ENCODE data around the gene PRKCA. TPM values are rescaled to one million over a fixed set of nuclear protein-coding genes. Genes with fewer than 3 reads are reported as not detected.

The PRKCA gene
- total RNA-seq, 1 experiment from 2014 or later: 12.7 TPM

- no peak for DNase-seq (ENCODE audit: low spot score)
Measured at GRCh38 chr17:66654106-66654740, 351.8 kb downstream of the PRKCA start.

GRCh38 chr17:66654764-66655163 lies 352.4 kb downstream of the PRKCA start:
- no peak for DNase-seq (ENCODE audit: low spot score)

DNA sequence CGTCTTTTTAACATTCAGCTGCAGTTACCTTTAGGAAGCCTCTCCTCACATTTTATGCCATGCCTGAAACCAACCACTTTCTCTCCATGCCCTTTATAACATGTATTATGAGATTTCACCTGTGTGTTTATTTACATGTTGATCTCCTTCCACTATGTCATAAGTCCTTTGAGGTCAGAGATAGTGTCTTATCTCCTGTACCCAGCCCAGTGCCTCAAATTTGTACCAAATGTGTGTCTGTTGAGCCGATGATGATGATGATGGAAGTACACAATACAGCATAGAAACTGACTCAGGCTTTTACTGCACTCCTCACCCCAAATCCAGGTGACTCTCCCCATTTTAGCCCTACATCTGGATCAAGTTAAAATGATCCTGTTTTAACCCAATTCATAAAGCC lies 353.0 kb downstream of the PRKCA start:
- no peak for DNase-seq (ENCODE audit: low spot score)

GRCh38 chr17:66655861-66656260 lies 353.4 kb downstream of the PRKCA start:
- no peak for DNase-seq (ENCODE audit: low spot score)

DNA sequence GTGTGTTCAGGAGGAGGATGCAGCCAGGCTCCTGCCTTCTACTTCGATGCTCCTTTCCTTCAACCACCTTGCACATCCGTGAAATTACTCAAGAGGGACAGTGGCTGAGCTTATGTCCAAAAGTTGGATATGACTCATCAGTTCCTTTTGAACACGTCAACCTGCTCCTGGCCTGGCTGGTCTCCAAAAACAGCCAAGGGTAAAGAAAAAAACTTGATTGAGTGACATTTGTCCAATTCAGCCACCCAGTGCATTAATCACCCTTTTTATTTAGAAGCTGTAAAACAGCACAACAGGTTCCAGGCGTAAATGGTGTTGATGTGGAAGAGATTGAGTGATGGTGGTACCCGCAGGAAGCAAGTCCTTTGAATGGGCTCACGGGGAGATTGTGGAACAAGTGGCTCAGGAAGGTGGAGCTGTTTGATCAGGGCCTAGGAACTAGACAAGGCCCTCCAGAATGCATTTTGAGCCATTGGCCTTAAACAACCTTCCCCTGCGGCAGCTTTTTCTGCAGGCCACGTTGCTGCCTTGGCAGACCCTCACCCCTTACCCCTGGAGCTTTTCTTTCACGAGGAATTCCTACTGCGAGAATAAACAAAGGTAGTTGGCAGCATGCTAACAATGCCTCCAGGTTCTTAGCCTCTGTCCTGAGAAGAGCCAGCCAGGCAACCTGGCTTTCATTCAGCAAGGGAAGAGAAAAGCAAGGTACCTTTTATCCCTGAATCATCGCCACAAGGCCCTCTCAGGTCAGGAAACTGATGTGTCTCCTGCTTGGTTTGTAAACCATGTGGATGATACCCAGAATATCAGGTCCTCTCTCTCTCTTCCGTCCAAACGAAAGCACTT lies 359.2 kb downstream of the PRKCA start:
- peak; percentile 31 for DNase-seq (ENCODE audit: low spot score)

- no peak for DNase-seq (ENCODE audit: low spot score)
Measured at GRCh38 chr17:66662496-66662895, 360.1 kb downstream of the PRKCA start.

GRCh38 chr17:66663041-66663606 lies 360.7 kb downstream of the PRKCA start:
- DNase-seq (ENCODE audit: low spot score): no peak

DNA sequence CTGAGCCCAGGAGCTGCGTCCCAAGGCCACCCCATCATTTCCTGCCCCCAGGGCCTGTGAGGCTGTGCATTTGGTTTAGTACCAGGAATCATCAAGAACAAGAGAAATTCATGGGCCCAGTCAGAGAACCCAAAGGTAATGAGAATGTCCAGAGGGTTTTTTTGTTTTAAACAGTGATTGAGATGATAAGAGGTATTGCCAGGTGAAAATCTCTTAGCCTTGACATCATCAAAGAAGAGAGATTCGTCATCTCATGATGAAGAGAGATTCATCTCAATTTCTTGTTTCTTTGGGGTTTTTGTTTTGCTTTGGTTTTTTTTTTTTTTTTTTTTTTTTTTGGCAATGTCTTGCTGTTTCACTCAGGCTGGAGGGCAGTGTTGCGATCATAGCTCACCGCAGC lies 361.9 kb downstream of the PRKCA start:
- no peak for DNase-seq (ENCODE audit: low spot score)

GRCh38 chr17:66665194-66665593 lies 362.8 kb downstream of the PRKCA start:
- no peak for DNase-seq (ENCODE audit: low spot score)

- no peak for DNase-seq (ENCODE audit: low spot score)
Measured at GRCh38 chr17:66667090-66667489, 364.7 kb downstream of the PRKCA start.

DNA sequence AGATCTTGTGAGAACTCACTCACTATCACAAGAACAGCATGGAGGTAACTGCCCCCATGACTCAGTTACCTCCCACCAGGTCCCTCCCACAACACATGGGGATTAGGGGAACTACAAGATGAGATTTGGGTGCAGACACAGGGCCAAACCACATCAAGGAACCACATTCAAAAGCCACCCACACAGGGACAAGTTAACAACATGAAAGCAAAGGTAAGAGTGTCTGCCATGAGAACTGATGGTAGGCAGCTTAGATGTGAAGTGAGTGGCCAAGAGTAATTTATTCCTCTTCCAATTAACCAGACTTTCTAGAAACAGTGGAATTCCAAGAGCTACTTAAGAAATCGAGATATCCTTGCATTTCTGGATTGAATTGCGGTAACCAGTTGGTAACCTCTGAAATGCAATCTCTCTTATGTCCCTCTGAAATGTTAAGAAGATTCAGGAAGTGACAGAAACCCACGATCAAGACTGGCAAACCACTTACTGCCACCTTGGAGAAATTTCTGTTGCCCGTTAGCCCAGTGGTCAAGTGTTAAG lies 365.1 kb downstream of the PRKCA start:
- DNase-seq (ENCODE audit: low spot score): no peak

- DNase-seq (ENCODE audit: low spot score): no peak
Measured at GRCh38 chr17:66670206-66670605, 367.8 kb downstream of the PRKCA start.

DNA sequence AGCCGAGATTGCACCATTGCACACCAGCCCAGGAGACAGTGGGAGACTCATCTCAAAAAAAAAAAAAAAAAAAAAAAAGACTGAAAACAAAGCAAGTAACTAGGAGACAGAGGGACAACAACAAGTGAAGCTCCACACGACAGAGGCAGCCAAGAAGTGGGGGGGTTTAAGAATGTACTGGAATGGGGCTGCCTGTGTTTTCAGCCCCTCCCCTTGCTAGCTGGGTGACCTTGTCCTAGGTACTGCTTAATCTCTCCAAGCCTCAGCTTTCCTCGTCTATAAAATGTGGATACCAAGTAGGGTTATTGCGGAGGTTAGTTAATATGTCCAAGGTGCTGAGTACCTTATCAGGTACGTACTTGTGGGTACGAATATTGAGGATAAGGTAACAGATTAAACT lies 368.7 kb downstream of the PRKCA start:
- no peak for DNase-seq (ENCODE audit: low spot score)

- peak; percentile 48 for DNase-seq (ENCODE audit: low spot score)
Measured at GRCh38 chr17:66673668-66674276, 371.4 kb downstream of the PRKCA start.

GRCh38 chr17:66675273-66675990 lies 373.0 kb downstream of the PRKCA start:
- no peak for DNase-seq (ENCODE audit: low spot score)

- no peak for DNase-seq (ENCODE audit: low spot score)
Measured at GRCh38 chr17:66675991-66676371, 373.6 kb downstream of the PRKCA start.

- DNase-seq (ENCODE audit: low spot score): no peak
Measured at GRCh38 chr17:66676421-66676820, 374.0 kb downstream of the PRKCA start.

DNA sequence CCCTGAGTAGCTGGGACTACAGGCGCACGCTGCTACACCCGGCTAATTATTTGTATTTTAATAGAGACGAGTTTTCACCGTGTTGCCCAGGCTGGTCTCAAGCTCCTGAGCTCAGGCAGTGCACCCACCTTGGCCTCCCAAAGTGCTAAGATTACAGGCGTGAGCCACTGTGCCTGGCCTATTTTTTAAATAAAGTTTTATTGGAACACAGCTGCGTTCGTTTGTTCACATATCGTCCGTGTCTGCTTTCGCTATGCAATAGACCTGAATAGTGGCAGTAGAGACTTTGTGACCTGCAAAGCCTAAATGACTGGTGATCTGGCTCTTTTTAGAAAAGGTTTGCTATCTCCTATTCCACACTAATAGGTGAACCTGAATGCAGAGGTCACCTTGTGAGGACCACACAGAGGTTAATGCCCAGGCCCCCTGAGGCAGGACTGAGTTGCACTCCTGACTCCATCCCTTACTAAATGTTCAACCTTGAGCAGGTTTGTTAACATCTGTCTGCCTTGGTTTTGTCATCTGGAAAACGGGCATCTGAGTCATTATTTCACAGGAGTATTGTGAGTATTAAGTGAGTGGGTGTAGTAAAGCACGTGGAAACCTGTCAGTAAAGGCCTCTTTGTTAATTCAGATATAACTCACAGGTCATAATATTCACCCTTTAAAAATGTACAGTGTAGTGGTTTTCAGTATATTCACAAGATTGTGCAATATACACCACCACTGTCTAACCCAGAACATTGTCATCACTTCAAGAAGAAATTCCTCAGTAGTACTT lies 375.0 kb downstream of the PRKCA start:
- DNase-seq (ENCODE audit: low spot score): no peak

DNA sequence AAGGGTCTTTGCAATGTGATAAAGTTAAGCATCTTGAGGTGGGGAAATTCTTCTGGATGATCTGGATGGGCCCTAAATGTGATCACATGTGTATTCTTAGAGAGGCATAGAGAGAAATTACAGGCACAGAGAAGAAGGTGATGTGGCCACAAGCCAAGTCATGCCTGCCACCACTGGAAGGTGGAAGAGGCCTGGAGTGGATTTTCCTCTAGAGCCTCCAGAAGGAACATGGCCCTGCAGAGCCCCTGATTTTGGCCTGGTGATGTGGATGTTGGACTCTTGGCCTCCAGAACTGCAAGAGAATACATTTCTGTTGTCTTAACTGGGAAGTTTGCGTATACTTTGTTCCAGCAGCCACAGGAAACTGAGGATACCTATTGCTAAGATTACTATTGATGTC lies 375.6 kb downstream of the PRKCA start:
- no peak for DNase-seq (ENCODE audit: low spot score)

GRCh38 chr17:66678827-66679226 lies 376.4 kb downstream of the PRKCA start:
- DNase-seq (ENCODE audit: low spot score): no peak
